Amniotic stem cell (primary cell): ENCODE results near the gene SENP2.
"Not testable (repeated sequence)": the region's sequence is repeated elsewhere in the genome, so short reads cannot be mapped to it uniquely, and the experiment has no call there.

Experiments
- DNase-seq: peaks from one replicate; lab custom pipeline; 2025; lab: John Stamatoyannopoulos, UW

SENP2 gene

GRCh38 chr3:185586686-185587039 lies 568 bp downstream of the SENP2 start:
- DNase-seq = no peak

GRCh38 chr3:185594073-185594472 lies 8.0 kb downstream of the SENP2 start:
- no peak for DNase-seq

- no peak for DNase-seq
Observed at GRCh38 chr3:185595526-185595925, 9.4 kb downstream of the SENP2 start.

GRCh38 chr3:185605566-185605965 lies 19.5 kb downstream of the SENP2 start:
- no peak for DNase-seq

- no peak for DNase-seq
Observed at GRCh38 chr3:185606196-185606595, 20.1 kb downstream of the SENP2 start.

GRCh38 chr3:185613016-185613415 lies 26.9 kb downstream of the SENP2 start:
- no peak for DNase-seq

GRCh38 chr3:185623939-185624665 lies 38.0 kb downstream of the SENP2 start:
- no peak for DNase-seq

GRCh38 chr3:185625784-185626183 lies 39.7 kb downstream of the SENP2 start:
- DNase-seq = no peak

GRCh38 chr3:185629554-185630181 lies 43.6 kb downstream of the SENP2 start:
- DNase-seq = no peak

- DNase-seq = no peak
Observed at GRCh38 chr3:185630182-185630622, 44.1 kb downstream of the SENP2 start.

GRCh38 chr3:185631108-185631507 lies 45.0 kb downstream of the SENP2 start:
- no peak for DNase-seq

- DNase-seq = no peak
Observed at GRCh38 chr3:185631508-185632206, 45.6 kb downstream of the SENP2 start.

- no peak for DNase-seq
Observed at GRCh38 chr3:185632996-185633395, 46.9 kb downstream of the SENP2 start.

- DNase-seq = no peak
Observed at GRCh38 chr3:185637388-185637787, 51.3 kb downstream of the SENP2 start.

GRCh38 chr3:185638651-185639050 lies 52.6 kb downstream of the SENP2 start:
- DNase-seq = not testable (repeated sequence)

GRCh38 chr3:185639632-185640206 lies 53.6 kb downstream of the SENP2 start:
- no peak for DNase-seq

GRCh38 chr3:185640308-185640707 lies 54.2 kb downstream of the SENP2 start:
- no peak for DNase-seq

GRCh38 chr3:185645191-185645590 lies 59.1 kb downstream of the SENP2 start:
- not testable (repeated sequence) for DNase-seq

GRCh38 chr3:185645596-185646381 lies 59.7 kb downstream of the SENP2 start:
- no peak for DNase-seq

- DNase-seq = no peak
Observed at GRCh38 chr3:185646382-185647133, 60.5 kb downstream of the SENP2 start.
